B cell (primary cell): Measurements from ENCODE around the gene PTH1R. TPM values are rescaled to one million over a fixed set of nuclear protein-coding genes. Genes with fewer than 3 reads are reported as not detected.
"Not testable (repeated sequence)": the region's sequence is repeated elsewhere in the genome, so short reads cannot be mapped to it uniquely, and the experiment has no call there.

Experiments
- ATAC-seq: fragments of 200-7000 bp; cut with Tn5 transposase; one replicate; pipeline ENCODE4 v1.10.0; 2021; ENCODE audit warnings: low read depth, mild to moderate bottlenecking, moderate number of reproducible peaks, moderate library complexity
- CTCF ChIA-PET: fragments of 350-600 bp; sonication (Branson Sonifier 250); formaldehyde crosslinking; loops from one replicate; lab custom pipeline; 2021; ENCODE audit warnings: antibody characterized with exemption, inconsistent platforms; lab: Charles Lee
- POLR2A ChIA-PET: fragments of 350-600 bp; sonication (Branson Sonifier 250); formaldehyde crosslinking; loops from one replicate; lab custom pipeline; 2021; ENCODE audit warnings: antibody characterized with exemption; lab: Charles Lee
- DNase-seq: peaks from one replicate; pipeline ENCODE4 v3.0.0; 2013
- H2AFZ ChIP-seq: 2 replicates; pipeline ENCODE4 v1.6.1; 2012; ENCODE audit warnings: mild to moderate bottlenecking, low read depth, low read length; ENCODE audit not compliant: insufficient read depth, poor library complexity, severe bottlenecking
- H3K27ac ChIP-seq, 2 donors: 1 replicate in 1 of 2; 2 replicates in 1 of 2; pipeline ENCODE4 v1.5.1; 2012 to 2013; ENCODE audit warnings: low read length in 2 of 2, mild to moderate bottlenecking in 2 of 2, moderate library complexity in 1 of 2
- H3K27me3 ChIP-seq, 4 experiments: fragments of 200-600 bp in 1 of 4; sonication (generic) in 1 of 4; replicated peaks in 1 of 4; 1 replicate in 2 of 4; 2 replicates in 2 of 4; pipeline versions ENCODE4 v1.6.1 to v1.7.0; 2013 to 2016; ENCODE audit warnings: low read length in 3 of 4, mild to moderate bottlenecking in 2 of 4, mixed read lengths in 1 of 4, moderate library complexity in 1 of 4; ENCODE audit not compliant: insufficient read depth in 4 of 4, control insufficient read depth in 3 of 4; ENCODE audit errors: control extremely low read depth in 1 of 4
- H3K36me3 ChIP-seq, 2 experiments: replicated peaks in 1 of 2; 1 replicate in 1 of 2; 2 replicates in 1 of 2; pipeline versions ENCODE4 v1.6.1 to v1.7.1; 2013; ENCODE audit warnings: low read length in 1 of 2; ENCODE audit not compliant: insufficient read depth in 2 of 2, control insufficient read depth in 1 of 2; ENCODE audit errors: control extremely low read depth in 1 of 2, extremely low read depth in 1 of 2
- H3K4me1 ChIP-seq, 2 donors: fragments of 200-600 bp in 1 of 2; sonication (generic) in 1 of 2; 1 replicate in 1 of 2; 2 replicates in 1 of 2; pipeline versions ENCODE4 v1.5.1 to v1.6.1; 2013 to 2017; ENCODE audit warnings: low read length in 2 of 2; ENCODE audit not compliant: control insufficient read depth in 2 of 2, insufficient read depth in 2 of 2
- H3K4me2 ChIP-seq: replicated peaks from 2 replicates; pipeline ENCODE3; 2012; ENCODE audit warnings: mild to moderate bottlenecking, low read depth, low read length; ENCODE audit not compliant: poor library complexity, severe bottlenecking
- H3K4me3 ChIP-seq, 5 experiments: fragments of 200-600 bp in 1 of 5; sonication (generic) in 1 of 5; 1 replicate in 3 of 5; 2 replicates in 2 of 5; pipeline versions ENCODE4 v1.5.1 to v1.7.0; 2011 to 2016; ENCODE audit warnings: low read length in 4 of 5, mild to moderate bottlenecking in 4 of 5, low read depth in 2 of 5, control low read depth in 1 of 5, moderate library complexity in 1 of 5; ENCODE audit not compliant: insufficient read depth in 1 of 5; ENCODE audit errors: control extremely low read depth in 1 of 5, extremely low read depth in 1 of 5
- H3K79me2 ChIP-seq: fragments of 200-600 bp; sonication (generic); one replicate; pipeline ENCODE4 v1.6.0; 2016; ENCODE audit warnings: low read length; ENCODE audit not compliant: control insufficient read depth, insufficient read depth
- H3K9ac ChIP-seq: fragments of 200-600 bp; sonication (generic); 2 replicates; pipeline ENCODE4 v1.6.1; 2017; ENCODE audit warnings: mild to moderate bottlenecking, low read length, moderate library complexity
- H3K9me3 ChIP-seq, 3 donors: one replicate each; pipeline versions ENCODE4 v1.6.1 to v1.7.1; 2013; ENCODE audit warnings: low read length in 2 of 3; ENCODE audit not compliant: control insufficient read depth in 2 of 3, insufficient read depth in 1 of 3; ENCODE audit errors: control extremely low read depth in 1 of 3
- H4K20me1 ChIP-seq: 2 replicates; pipeline ENCODE4 v1.6.0; 2012; ENCODE audit warnings: mild to moderate bottlenecking, low read length; ENCODE audit not compliant: insufficient read depth, control insufficient read depth, poor library complexity, severe bottlenecking
- H3K27ac Mint-ChIP-seq: one replicate; pipeline ENCODE4 v1.8.0; 2021; ENCODE audit warnings: mixed read lengths
- H3K27me3 Mint-ChIP-seq: one replicate; pipeline ENCODE4 v1.8.0; 2021; ENCODE audit warnings: mixed read lengths
- H3K4me1 Mint-ChIP-seq: one replicate; pipeline ENCODE4 v1.8.0; 2021; ENCODE audit warnings: mixed read lengths
- H3K4me3 Mint-ChIP-seq: one replicate; pipeline ENCODE4 v1.8.0; 2021; ENCODE audit warnings: mixed read lengths
- H3K9me3 Mint-ChIP-seq: one replicate; pipeline ENCODE4 v1.8.0; 2022; ENCODE audit warnings: mixed read lengths; ENCODE audit not compliant: insufficient read depth
- EZH2 ChIP-seq: IDR thresholded peaks from 2 replicates; pipeline ENCODE4 v1.6.1; 2012; ENCODE audit warnings: borderline replicate concordance, low read depth, mild to moderate bottlenecking, moderate library complexity, low read length; ENCODE audit not compliant: insufficient read depth, poor library complexity, severe bottlenecking
- WGBS: methylation state at CpG from one replicate; pipeline ENCODE4 v1.1.5; 2013; ENCODE audit warnings: missing lambda C conversion rate; ENCODE audit not compliant: insufficient coverage; 5-methylcytosine and 5-hydroxymethylcytosine counted together
- intact Hi-C: fragments of 100-400 bp; cut with micrococcal nuclease; formaldehyde crosslinking; loops from one replicate; pipeline ENCODE4 v1.10.0; 2022
- polyA plus RNA-seq: library from polyadenylated mRNA; depleted of rRNA; stranded (reverse); fragments of >200 nt; gene quantifications from 2 replicates; pipeline ENCODE4 v1.2.3, GENCODE V29; 2012
- total RNA-seq, 2 donors: library from RNA; stranded (reverse); fragments of 120-200 nt in 1 of 2; gene quantifications; 1 replicate in 1 of 2; 2 replicates in 1 of 2; pipeline versions ENCODE4 v1.2.3 to v1.2.4, GENCODE V29; 2013 to 2022
- TF ChIP-seq, protein P1 (sequence below): fragments of 200-600 bp; IDR thresholded peaks from one replicate; pipeline ENCODE4 v1.8.0; 2022; ENCODE audit warnings: antibody characterized with exemption, mild to moderate bottlenecking

PTH1R gene
- total and polyA plus RNA-seq, 2 donors (not counting 1 experiment from before 2014, with no cell fraction given) = not detected

DNA sequence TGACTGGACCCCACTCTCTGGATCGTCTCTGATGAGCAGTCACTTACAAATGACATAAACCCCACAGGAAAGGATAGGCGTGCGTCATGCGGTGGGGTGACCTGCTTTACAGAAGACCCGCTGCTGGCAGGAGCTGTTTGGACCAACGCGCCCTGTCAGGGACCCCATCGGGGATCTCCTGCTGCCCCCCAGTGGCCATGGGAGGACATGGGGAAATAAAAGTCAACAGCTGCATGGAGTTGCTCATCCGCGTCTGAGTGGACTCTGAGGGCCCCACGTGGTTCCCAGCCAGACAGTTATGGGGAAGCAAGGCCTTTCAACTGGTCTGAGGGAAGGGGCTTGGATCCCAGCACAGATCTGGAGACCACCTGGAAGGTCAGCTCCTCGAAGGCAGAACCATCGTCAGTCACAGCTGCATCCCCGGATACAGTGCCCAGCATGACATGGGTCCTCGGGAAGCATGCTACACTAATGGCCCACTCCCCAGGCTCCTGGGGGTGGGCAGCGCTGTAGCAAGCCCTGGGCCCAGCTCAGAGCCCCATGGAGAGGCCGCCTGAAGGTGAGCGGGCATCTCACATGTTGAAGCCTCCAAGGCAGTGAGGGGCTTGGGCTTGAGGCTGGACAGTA lies 32.1 kb downstream of the PTH1R start:
- Mint-ChIP-seq H3K27me3 (no peaks in the 10 kb centered on the region), H3K9me3 (no peaks in the 10 kb centered on the region), H3K27ac (no peak overlapping the region), H3K4me3 (no peak overlapping the region), H3K4me1 (peaks cover 7% of the 10 kb centered on the region)
- Histone ChIP-seq H3K9ac (no peak overlapping the region), H2AFZ (no peak overlapping the region), H3K27me3 (peaks cover 0 to 2% (median 0%) of the 10 kb centered on the region in 4 experiments), H4K20me1 (peaks cover 9% of the 10 kb centered on the region), H3K27ac (no peak overlapping the region), H3K4me1 (peaks cover 9 to 12% of the 10 kb centered on the region in 2 donors), H3K4me3 (no peak overlapping the region), H3K79me2 (no peaks in the 10 kb centered on the region), H3K9me3 (no peaks in the 10 kb centered on the region), H3K4me2 (peak overlapping the region; percentile 50), H3K36me3 (peaks cover 0 to 2% of the 10 kb centered on the region in 2 experiments)
- ATAC-seq (peak; percentile 93), DNase-seq (peak; percentile 83)
- WGBS = 25% methylated on average over 18 of the region's 18 CpGs
- ChIA-PET POLR2A (interaction anchor here (1.1 kb wide), 1 partner anchor 19 kb away, joined by 5 read pairs; no protein-coding TSS in a partner anchor), CTCF (interaction anchor here (0.7 to 2.2 kb wide), 31 partner anchors 10 to 296 kb away, joined by 3 to 27 read pairs (median 4); partner anchors contain the start of gene MYL3)
- intact Hi-C loops = loop anchor here (1.0 to 2.0 kb wide), 4 partner anchors 17 to 204 kb away; no protein-coding TSS in a partner anchor
- no peak for TF ChIP-seq EZH2
- TF ChIP-seq, protein P1, sequence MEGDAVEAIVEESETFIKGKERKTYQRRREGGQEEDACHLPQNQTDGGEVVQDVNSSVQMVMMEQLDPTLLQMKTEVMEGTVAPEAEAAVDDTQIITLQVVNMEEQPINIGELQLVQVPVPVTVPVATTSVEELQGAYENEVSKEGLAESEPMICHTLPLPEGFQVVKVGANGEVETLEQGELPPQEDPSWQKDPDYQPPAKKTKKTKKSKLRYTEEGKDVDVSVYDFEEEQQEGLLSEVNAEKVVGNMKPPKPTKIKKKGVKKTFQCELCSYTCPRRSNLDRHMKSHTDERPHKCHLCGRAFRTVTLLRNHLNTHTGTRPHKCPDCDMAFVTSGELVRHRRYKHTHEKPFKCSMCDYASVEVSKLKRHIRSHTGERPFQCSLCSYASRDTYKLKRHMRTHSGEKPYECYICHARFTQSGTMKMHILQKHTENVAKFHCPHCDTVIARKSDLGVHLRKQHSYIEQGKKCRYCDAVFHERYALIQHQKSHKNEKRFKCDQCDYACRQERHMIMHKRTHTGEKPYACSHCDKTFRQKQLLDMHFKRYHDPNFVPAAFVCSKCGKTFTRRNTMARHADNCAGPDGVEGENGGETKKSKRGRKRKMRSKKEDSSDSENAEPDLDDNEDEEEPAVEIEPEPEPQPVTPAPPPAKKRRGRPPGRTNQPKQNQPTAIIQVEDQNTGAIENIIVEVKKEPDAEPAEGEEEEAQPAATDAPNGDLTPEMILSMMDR = peak; percentile 82

DNA sequence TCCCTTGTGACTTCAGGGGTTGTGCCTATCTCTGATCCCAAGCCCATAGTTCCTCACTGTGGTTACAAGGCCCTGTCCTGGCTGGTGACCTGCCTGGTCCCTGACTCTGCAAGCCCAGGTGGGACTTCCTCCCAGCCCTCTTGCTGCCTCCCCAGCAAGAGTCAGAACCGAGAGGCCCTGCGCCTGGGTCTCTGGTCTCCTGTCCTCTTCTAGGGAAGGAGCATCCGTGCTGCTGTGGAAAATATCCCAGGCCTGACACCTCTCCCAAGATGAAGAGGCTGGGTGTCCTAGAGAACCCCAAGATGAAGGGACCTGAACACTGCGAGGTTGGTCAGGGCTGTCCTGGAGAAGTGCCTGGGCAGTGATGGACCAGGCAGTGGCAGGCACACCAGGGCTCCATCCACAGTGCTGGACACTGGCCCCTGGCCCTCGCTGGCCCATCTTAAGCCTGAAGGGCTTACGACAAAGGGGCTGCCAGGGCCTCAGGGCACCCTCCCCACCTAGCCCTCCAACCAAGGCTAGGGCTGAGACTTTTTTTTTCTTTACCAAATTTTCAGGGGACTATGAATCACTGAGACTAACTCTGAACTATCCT lies 32.7 kb downstream of the PTH1R start:
- Histone ChIP-seq H3K9ac (no peak overlapping the region), H3K27me3 (no peaks in the 10 kb centered on the region), H3K4me2 (peak overlapping the region; percentile 50), H4K20me1 (peaks cover 9% of the 10 kb centered on the region), H3K27ac (no peak overlapping the region), H2AFZ (no peak overlapping the region), H3K36me3 (peaks cover 0 to 2% of the 10 kb centered on the region in 2 experiments), H3K4me3 (no peak overlapping the region), H3K9me3 (no peaks in the 10 kb centered on the region), H3K79me2 (no peaks in the 10 kb centered on the region), H3K4me1 (peaks cover 9 to 12% of the 10 kb centered on the region in 2 donors)
- ATAC-seq (no peak), DNase-seq (no peak)
- ChIA-PET POLR2A (interaction anchor here (1.1 kb wide), 1 partner anchor 18 kb away, joined by 5 read pairs; no protein-coding TSS in a partner anchor), CTCF (interaction anchor here (0.7 to 2.2 kb wide), 29 partner anchors 9 to 246 kb away, joined by 3 to 27 read pairs (median 4); partner anchors contain the start of gene MYL3)
- TF ChIP-seq, protein P1 = no peak
- no peak for TF ChIP-seq EZH2
- 79% methylated on average over 6 of the region's 6 CpGs for WGBS
- Mint-ChIP-seq H3K4me1 (peaks cover 7% of the 10 kb centered on the region), H3K27me3 (no peaks in the 10 kb centered on the region), H3K4me3 (no peak overlapping the region), H3K27ac (no peak overlapping the region), H3K9me3 (no peaks in the 10 kb centered on the region)
- intact Hi-C loops = no loop called here

DNA sequence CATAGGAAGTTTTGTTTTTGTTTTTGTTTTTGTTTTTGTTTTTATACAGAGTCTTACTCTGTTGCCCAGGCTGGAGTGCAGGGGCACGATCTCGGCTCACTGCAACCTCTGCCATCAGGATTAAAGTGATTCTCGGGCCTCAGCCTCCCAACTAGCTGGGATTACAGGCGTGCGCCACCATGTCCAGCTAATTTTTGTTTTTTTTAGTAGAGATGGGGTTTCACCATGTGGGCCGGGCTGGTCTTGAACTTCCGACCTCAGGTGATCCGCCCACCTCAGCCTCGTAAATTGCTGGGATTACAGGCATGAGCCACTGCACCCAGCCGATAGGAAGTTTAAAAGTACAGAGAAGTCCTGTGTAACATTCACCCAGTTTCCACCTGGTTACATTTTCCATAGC lies 33.4 kb downstream of the PTH1R start:
- H2AFZ ChIP-seq, H3K36me3 ChIP-seq, H3K27me3 ChIP-seq, H3K4me3 ChIP-seq, H3K9me3 Mint-ChIP-seq, H3K4me3 Mint-ChIP-seq, H3K79me2 ChIP-seq, intact Hi-C loops, H3K9me3 ChIP-seq, H3K27ac Mint-ChIP-seq, H3K27me3 Mint-ChIP-seq, H3K4me2 ChIP-seq, H3K27ac ChIP-seq, H4K20me1 ChIP-seq, POLR2A ChIA-PET, H3K4me1 Mint-ChIP-seq, H3K9ac ChIP-seq, ATAC-seq, DNase-seq: not testable (repeated sequence)
- H3K4me1 ChIP-seq = peaks cover 9 to 12% of the 10 kb centered on the region in 2 donors
- 87% methylated on average over 7 of the region's 10 CpGs for WGBS
- CTCF ChIA-PET = interaction anchor here (0.6 to 1.4 kb wide), 3 partner anchors 39 to 63 kb away, joined by 3 to 4 read pairs (median 3); no protein-coding TSS in a partner anchor
